ENCODE results near the gene MAST2.

The MAST2 gene

GRCh38 chr1:45886229-45886628 lies 82.8 kb downstream of the MAST2 start (continued):
- no peak for TF ChIP-seq ISL1 (CRISPR knock-in tag; IDR thresholded peaks at IDR 0.05)

GRCh38 chr1:45887156-45887842 lies 83.9 kb downstream of the MAST2 start:
- no peak for ATAC-seq
- TF ChIP-seq TOX (CRISPR knock-in tag; IDR thresholded peaks at IDR 0.05; ENCODE audit: borderline replicate concordance) (no peak), TSHZ2 (CRISPR knock-in tag; IDR thresholded peaks at IDR 0.05) (no peak), CSDC2 (CRISPR knock-in tag; IDR thresholded peaks at IDR 0.05) (no peak), OSR1 (CRISPR knock-in tag; IDR thresholded peaks at IDR 0.05) (no peak), PPARA (CRISPR knock-in tag; IDR thresholded peaks at IDR 0.05; ENCODE audit: borderline replicate concordance) (no peak), ZNF70 (CRISPR knock-in tag; IDR thresholded peaks at IDR 0.05) (no peak), GLIS3 (CRISPR knock-in tag; IDR thresholded peaks at IDR 0.05) (no peak), BACH2 (CRISPR knock-in tag; IDR thresholded peaks at IDR 0.05; ENCODE audit: borderline replicate concordance) (no peak), CREB5 (CRISPR knock-in tag; IDR thresholded peaks at IDR 0.05; ENCODE audit: low read depth) (no peak), ARNTL (CRISPR knock-in tag; IDR thresholded peaks at IDR 0.05; ENCODE audit: borderline replicate concordance, low read depth) (no peak), ZNF8 (CRISPR knock-in tag; IDR thresholded peaks at IDR 0.05) (no peak), ZC3H10 (CRISPR knock-in tag; IDR thresholded peaks at IDR 0.05) (no peak)
- TF ChIP-seq, protein P1, sequence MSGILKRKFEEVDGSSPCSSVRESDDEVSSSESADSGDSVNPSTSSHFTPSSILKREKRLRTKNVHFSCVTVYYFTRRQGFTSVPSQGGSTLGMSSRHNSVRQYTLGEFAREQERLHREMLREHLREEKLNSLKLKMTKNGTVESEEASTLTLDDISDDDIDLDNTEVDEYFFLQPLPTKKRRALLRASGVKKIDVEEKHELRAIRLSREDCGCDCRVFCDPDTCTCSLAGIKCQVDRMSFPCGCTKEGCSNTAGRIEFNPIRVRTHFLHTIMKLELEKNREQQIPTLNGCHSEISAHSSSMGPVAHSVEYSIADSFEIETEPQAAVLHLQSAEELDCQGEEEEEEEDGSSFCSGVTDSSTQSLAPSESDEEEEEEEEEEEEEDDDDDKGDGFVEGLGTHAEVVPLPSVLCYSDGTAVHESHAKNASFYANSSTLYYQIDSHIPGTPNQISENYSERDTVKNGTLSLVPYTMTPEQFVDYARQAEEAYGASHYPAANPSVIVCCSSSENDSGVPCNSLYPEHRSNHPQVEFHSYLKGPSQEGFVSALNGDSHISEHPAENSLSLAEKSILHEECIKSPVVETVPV (CRISPR knock-in tag; IDR thresholded peaks at IDR 0.05), result no peak

- no peak for ATAC-seq
- TF ChIP-seq TOX (CRISPR knock-in tag; IDR thresholded peaks at IDR 0.05; ENCODE audit: borderline replicate concordance) (no peak), ZNF70 (CRISPR knock-in tag; IDR thresholded peaks at IDR 0.05) (no peak), PPARA (CRISPR knock-in tag; IDR thresholded peaks at IDR 0.05; ENCODE audit: borderline replicate concordance) (no peak), TSHZ2 (CRISPR knock-in tag; IDR thresholded peaks at IDR 0.05) (no peak)
- TF ChIP-seq, protein P2, sequence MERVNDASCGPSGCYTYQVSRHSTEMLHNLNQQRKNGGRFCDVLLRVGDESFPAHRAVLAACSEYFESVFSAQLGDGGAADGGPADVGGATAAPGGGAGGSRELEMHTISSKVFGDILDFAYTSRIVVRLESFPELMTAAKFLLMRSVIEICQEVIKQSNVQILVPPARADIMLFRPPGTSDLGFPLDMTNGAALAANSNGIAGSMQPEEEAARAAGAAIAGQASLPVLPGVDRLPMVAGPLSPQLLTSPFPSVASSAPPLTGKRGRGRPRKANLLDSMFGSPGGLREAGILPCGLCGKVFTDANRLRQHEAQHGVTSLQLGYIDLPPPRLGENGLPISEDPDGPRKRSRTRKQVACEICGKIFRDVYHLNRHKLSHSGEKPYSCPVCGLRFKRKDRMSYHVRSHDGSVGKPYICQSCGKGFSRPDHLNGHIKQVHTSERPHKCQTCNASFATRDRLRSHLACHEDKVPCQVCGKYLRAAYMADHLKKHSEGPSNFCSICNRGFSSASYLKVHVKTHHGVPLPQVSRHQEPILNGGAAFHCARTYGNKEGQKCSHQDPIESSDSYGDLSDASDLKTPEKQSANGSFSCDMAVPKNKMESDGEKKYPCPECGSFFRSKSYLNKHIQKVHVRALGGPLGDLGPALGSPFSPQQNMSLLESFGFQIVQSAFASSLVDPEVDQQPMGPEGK (CRISPR knock-in tag; IDR thresholded peaks at IDR 0.05; ENCODE audit: borderline replicate concordance), result no peak
These were observed 86.7 kb downstream of the MAST2 start for GRCh38 chr1:45890078-45890477.

DNA sequence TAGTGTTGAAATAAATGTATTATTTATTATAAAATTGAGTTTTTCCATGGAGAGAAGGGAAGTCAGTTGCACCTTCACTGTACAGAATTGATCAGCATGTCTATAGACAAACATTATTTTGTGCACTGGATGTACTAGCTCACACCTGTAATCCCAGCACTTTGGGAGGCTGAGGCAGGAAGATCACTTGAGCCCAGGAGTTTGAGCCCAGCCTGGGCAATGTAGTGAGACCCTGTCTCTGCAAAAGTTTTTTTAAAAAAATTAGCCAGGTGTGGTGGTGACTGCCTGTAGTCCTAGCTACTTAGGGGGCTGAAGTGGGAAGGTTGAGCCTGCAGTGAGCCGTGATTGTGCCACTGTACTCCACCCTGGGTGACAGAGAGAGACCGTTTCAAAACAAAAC lies 87.7 kb downstream of the MAST2 start:
- no peak for ATAC-seq
- no peak for TF ChIP-seq POU6F1 (CRISPR knock-in tag; IDR thresholded peaks at IDR 0.05; ENCODE audit: borderline replicate concordance, low read depth)
- TF ChIP-seq CREB5 (CRISPR knock-in tag; IDR thresholded peaks at IDR 0.05; ENCODE audit: low read depth), result no peak
- TF ChIP-seq ZC3H10 (CRISPR knock-in tag; IDR thresholded peaks at IDR 0.05), result no peak
- no peak for TF ChIP-seq ZNF8 (CRISPR knock-in tag; IDR thresholded peaks at IDR 0.05)
- TF ChIP-seq RARB (CRISPR knock-in tag; IDR thresholded peaks at IDR 0.05), result no peak
- TF ChIP-seq TOX (CRISPR knock-in tag; IDR thresholded peaks at IDR 0.05; ENCODE audit: borderline replicate concordance), result no peak
- TF ChIP-seq, protein P1 (CRISPR knock-in tag; IDR thresholded peaks at IDR 0.05), result no peak

All from SK-N-SH treated with all-trans-retinoic acid at 6 μM for 48 hours (cell line).